ENCODE measurements around the gene AKAP7.
"Not testable (repeated sequence)": the region's sequence is repeated elsewhere in the genome, so short reads cannot be mapped to it uniquely, and the experiment has no call there.

Gene AKAP7

GRCh38 chr6:131288214-131288613, 152.9 kb downstream of the AKAP7 start:
- DNase-seq (ENCODE audit: low spot score): no peak
- Mint-ChIP-seq H3K27ac (no peak overlapping the region), H3K36me3 (ENCODE audit: low read depth) (peaks cover 8% of the 10 kb centered on the region), H3K9me3 (no peaks in the 10 kb centered on the region), H3K4me3 (no peak overlapping the region), H3K4me1 (ENCODE audit: low read depth) (peaks cover 3% of the 10 kb centered on the region), H3K27me3 (ENCODE audit: low read depth) (no peaks in the 10 kb centered on the region)

GRCh38 chr6:131290955-131291354, 155.7 kb downstream of the AKAP7 start:
- DNase-seq (ENCODE audit: low spot score): no peak
- H3K4me3 Mint-ChIP-seq: no peak overlapping the region
- peaks cover 3% of the 10 kb centered on the region for H3K36me3 Mint-ChIP-seq (ENCODE audit: low read depth)
- H3K27me3 Mint-ChIP-seq (ENCODE audit: low read depth): no peaks in the 10 kb centered on the region
- H3K9me3 Mint-ChIP-seq: no peaks in the 10 kb centered on the region
- no peak overlapping the region for H3K27ac Mint-ChIP-seq
- H3K4me1 Mint-ChIP-seq (ENCODE audit: low read depth): peaks cover 3% of the 10 kb centered on the region

- H3K27ac Mint-ChIP-seq: no peak overlapping the region
- H3K4me1 Mint-ChIP-seq (ENCODE audit: low read depth): peaks cover 3% of the 10 kb centered on the region
- H3K4me3 Mint-ChIP-seq: no peak overlapping the region
- no peaks in the 10 kb centered on the region for H3K9me3 Mint-ChIP-seq
- no peaks in the 10 kb centered on the region for H3K36me3 Mint-ChIP-seq (ENCODE audit: low read depth)
- H3K27me3 Mint-ChIP-seq (ENCODE audit: low read depth): no peaks in the 10 kb centered on the region
- DNase-seq (ENCODE audit: low spot score): no peak
Measured at GRCh38 chr6:131292145-131292938, 157.1 kb downstream of the AKAP7 start.

GRCh38 chr6:131293472-131293911, 158.2 kb downstream of the AKAP7 start:
- Mint-ChIP-seq H3K9me3 (no peaks in the 10 kb centered on the region), H3K4me1 (ENCODE audit: low read depth) (peaks cover 3% of the 10 kb centered on the region), H3K27ac (no peak overlapping the region), H3K36me3 (ENCODE audit: low read depth) (no peaks in the 10 kb centered on the region), H3K4me3 (no peak overlapping the region), H3K27me3 (ENCODE audit: low read depth) (no peaks in the 10 kb centered on the region)
- no peak for DNase-seq (ENCODE audit: low spot score)

GRCh38 chr6:131295081-131295480, 159.8 kb downstream of the AKAP7 start:
- Mint-ChIP-seq H3K36me3 (ENCODE audit: low read depth) (no peaks in the 10 kb centered on the region), H3K9me3 (no peaks in the 10 kb centered on the region), H3K27ac (no peak overlapping the region), H3K4me3 (no peak overlapping the region), H3K4me1 (ENCODE audit: low read depth) (peaks cover 3% of the 10 kb centered on the region), H3K27me3 (ENCODE audit: low read depth) (no peaks in the 10 kb centered on the region)
- DNase-seq (ENCODE audit: low spot score): no peak

GRCh38 chr6:131300826-131301225, 165.6 kb downstream of the AKAP7 start:
- not testable (repeated sequence) for H3K36me3 Mint-ChIP-seq (ENCODE audit: low read depth); H3K27me3 Mint-ChIP-seq (ENCODE audit: low read depth); H3K4me3 Mint-ChIP-seq; DNase-seq (ENCODE audit: low spot score); H3K4me1 Mint-ChIP-seq (ENCODE audit: low read depth); H3K27ac Mint-ChIP-seq; H3K9me3 Mint-ChIP-seq

GRCh38 chr6:131303338-131303930, 168.2 kb downstream of the AKAP7 start:
- no peak overlapping the region for H3K4me3 Mint-ChIP-seq
- H3K27ac Mint-ChIP-seq: no peak overlapping the region
- no peaks in the 10 kb centered on the region for H3K27me3 Mint-ChIP-seq (ENCODE audit: low read depth)
- no peaks in the 10 kb centered on the region for H3K36me3 Mint-ChIP-seq (ENCODE audit: low read depth)
- peaks cover 2% of the 10 kb centered on the region for H3K9me3 Mint-ChIP-seq
- no peaks in the 10 kb centered on the region for H3K4me1 Mint-ChIP-seq (ENCODE audit: low read depth)
- DNase-seq (ENCODE audit: low spot score): no peak

GRCh38 chr6:131305037-131305850, 170.0 kb downstream of the AKAP7 start:
- H3K9me3 Mint-ChIP-seq: peaks cover 16% of the 10 kb centered on the region
- H3K4me1 Mint-ChIP-seq (ENCODE audit: low read depth): no peaks in the 10 kb centered on the region
- DNase-seq (ENCODE audit: low spot score): no peak
- no peak overlapping the region for H3K27ac Mint-ChIP-seq
- H3K27me3 Mint-ChIP-seq (ENCODE audit: low read depth): no peaks in the 10 kb centered on the region
- H3K4me3 Mint-ChIP-seq: no peak overlapping the region
- peaks cover 8% of the 10 kb centered on the region for H3K36me3 Mint-ChIP-seq (ENCODE audit: low read depth)

GRCh38 chr6:131309437-131309836, 174.2 kb downstream of the AKAP7 start:
- Mint-ChIP-seq H3K27me3 (ENCODE audit: low read depth) (no peaks in the 10 kb centered on the region), H3K4me1 (ENCODE audit: low read depth) (no peaks in the 10 kb centered on the region), H3K27ac (no peak overlapping the region), H3K4me3 (no peak overlapping the region), H3K9me3 (peaks cover 25% of the 10 kb centered on the region), H3K36me3 (ENCODE audit: low read depth) (peaks cover 8% of the 10 kb centered on the region)
- no peak for DNase-seq (ENCODE audit: low spot score)

- Mint-ChIP-seq H3K4me3 (no peak overlapping the region), H3K9me3 (peaks cover 19% of the 10 kb centered on the region), H3K27ac (no peak overlapping the region), H3K4me1 (ENCODE audit: low read depth) (no peaks in the 10 kb centered on the region), H3K36me3 (ENCODE audit: low read depth) (peaks cover 4% of the 10 kb centered on the region), H3K27me3 (ENCODE audit: low read depth) (no peaks in the 10 kb centered on the region)
- no peak for DNase-seq (ENCODE audit: low spot score)
Measured at GRCh38 chr6:131314838-131315237, 179.6 kb downstream of the AKAP7 start.

GRCh38 chr6:131316654-131317053, 181.4 kb downstream of the AKAP7 start:
- Mint-ChIP-seq H3K27me3 (ENCODE audit: low read depth) (no peaks in the 10 kb centered on the region), H3K36me3 (ENCODE audit: low read depth) (peaks cover 1% of the 10 kb centered on the region), H3K27ac (no peak overlapping the region), H3K9me3 (peaks cover 8% of the 10 kb centered on the region), H3K4me1 (ENCODE audit: low read depth) (no peaks in the 10 kb centered on the region), H3K4me3 (no peak overlapping the region)
- DNase-seq (ENCODE audit: low spot score): no peak

GRCh38 chr6:131317516-131317915, 182.2 kb downstream of the AKAP7 start:
- no peak overlapping the region for H3K4me3 Mint-ChIP-seq
- peaks cover 1% of the 10 kb centered on the region for H3K36me3 Mint-ChIP-seq (ENCODE audit: low read depth)
- no peaks in the 10 kb centered on the region for H3K27me3 Mint-ChIP-seq (ENCODE audit: low read depth)
- H3K9me3 Mint-ChIP-seq: peaks cover 8% of the 10 kb centered on the region
- no peaks in the 10 kb centered on the region for H3K4me1 Mint-ChIP-seq (ENCODE audit: low read depth)
- DNase-seq (ENCODE audit: low spot score): no peak
- H3K27ac Mint-ChIP-seq: no peak overlapping the region

GRCh38 chr6:131321589-131321988, 186.3 kb downstream of the AKAP7 start:
- no peak overlapping the region for H3K4me3 Mint-ChIP-seq
- no peaks in the 10 kb centered on the region for H3K27me3 Mint-ChIP-seq (ENCODE audit: low read depth)
- H3K36me3 Mint-ChIP-seq (ENCODE audit: low read depth): peaks cover 1% of the 10 kb centered on the region
- H3K27ac Mint-ChIP-seq: no peak overlapping the region
- no peaks in the 10 kb centered on the region for H3K4me1 Mint-ChIP-seq (ENCODE audit: low read depth)
- no peak for DNase-seq (ENCODE audit: low spot score)
- H3K9me3 Mint-ChIP-seq: no peaks in the 10 kb centered on the region

- Mint-ChIP-seq H3K27me3 (ENCODE audit: low read depth) (no peaks in the 10 kb centered on the region), H3K9me3 (no peaks in the 10 kb centered on the region), H3K27ac (no peak overlapping the region), H3K4me3 (no peak overlapping the region), H3K4me1 (ENCODE audit: low read depth) (no peaks in the 10 kb centered on the region), H3K36me3 (ENCODE audit: low read depth) (no peaks in the 10 kb centered on the region)
- no peak for DNase-seq (ENCODE audit: low spot score)
Measured at GRCh38 chr6:131322125-131322524, 186.9 kb downstream of the AKAP7 start.

Measured in T-helper 2 cell treated with Interferon-gamma antibody and Interleukin-4, amounts not matched to agents 5 μg/mL and 100 μg/mL, for 36 hours (primary cell).